Measurements from ENCODE around the gene SLC25A21.
"Not testable (repeated sequence)": the region's sequence is repeated elsewhere in the genome, so short reads cannot be mapped to it uniquely, and the experiment has no call there.

The SLC25A21 gene

DNA sequence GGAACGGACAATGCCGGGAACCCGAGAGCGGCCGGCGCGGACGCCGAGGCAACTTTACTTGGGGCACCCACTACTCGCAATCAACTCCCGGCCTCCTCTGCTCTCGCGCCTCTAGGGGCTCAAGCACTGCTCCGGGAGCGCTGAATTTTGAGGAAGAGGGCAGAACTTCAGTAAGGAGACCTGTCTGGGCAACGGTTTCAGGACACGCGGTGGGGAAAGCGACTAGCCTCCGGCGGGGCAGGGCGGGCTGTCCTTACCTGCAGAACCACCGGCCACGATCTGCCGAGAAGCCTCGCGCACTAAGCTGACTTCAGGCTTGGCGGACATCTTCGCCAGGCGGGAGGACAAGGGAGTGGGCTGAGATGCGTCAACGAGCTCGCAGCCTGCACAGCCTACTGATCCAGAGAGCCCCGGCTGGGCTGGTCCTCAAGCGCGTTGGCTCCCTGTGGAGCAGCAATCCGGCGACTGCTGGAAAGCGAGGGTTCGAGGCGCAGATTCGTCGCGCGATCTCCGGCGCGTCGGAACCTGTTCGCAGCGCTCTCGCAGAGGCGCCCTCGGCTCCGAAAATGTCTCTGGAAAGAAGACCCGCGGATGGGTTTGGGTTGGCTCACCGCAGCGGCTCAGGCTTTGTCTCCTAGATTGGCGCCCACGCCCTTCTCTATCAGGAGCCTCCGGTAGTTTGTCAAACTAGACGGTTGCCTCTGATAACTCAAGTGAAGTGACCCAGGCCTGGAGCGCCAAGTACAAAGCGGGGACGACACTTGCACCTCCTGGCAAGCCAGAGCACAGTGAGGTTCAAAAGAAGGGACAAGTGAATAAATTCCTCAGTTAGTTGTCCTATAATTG is at the start of gene SLC25A21:
Gene SLC25A21 (minus strand): TSS at position 583 of the 846 bp plus-strand sequence.
- DNase-seq (ENCODE audit: low read depth in 2 of 2): no peak

DNA sequence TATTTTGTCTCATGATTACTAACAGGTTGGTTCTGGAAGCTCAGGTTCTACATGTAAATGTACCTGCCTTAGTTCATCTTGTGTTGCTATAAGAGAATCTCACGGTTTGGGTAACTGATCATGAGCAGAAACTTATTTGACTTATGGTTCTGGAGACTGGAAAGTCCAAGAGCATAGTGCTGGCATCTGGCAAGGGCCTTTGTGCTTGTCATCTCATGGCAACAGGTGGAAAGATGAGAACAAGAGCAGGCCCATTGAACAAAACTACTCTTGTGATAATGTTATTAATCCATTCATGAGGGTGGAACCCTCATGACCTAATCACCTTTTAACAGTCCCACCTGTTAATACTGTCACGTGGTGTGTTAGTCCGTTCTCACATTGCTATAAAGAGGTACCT is 48.7 kb upstream of the SLC25A21 start:
- DNase-seq (ENCODE audit: low read depth in 2 of 2): no peak

DNA sequence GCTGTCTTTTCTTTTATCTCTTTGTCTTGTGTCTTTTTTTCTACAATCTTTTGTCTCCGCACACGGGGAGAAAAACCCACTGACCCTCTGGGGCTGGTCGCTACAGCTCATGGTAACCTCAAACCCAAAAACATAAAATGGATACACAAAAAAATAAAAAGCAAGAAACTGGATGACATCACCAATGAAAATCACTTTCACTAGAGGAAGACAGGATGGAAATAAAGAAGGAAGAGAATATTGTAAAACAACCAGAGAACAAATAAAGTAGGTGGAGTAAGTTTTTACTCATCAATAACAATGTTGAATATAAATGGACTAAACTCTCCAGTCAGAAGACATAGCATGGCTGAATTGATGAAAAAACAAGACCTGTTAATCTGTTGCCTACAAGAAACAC is 42.9 kb upstream of the SLC25A21 start:
- no peak for DNase-seq (ENCODE audit: low read depth in 2 of 2)

DNA sequence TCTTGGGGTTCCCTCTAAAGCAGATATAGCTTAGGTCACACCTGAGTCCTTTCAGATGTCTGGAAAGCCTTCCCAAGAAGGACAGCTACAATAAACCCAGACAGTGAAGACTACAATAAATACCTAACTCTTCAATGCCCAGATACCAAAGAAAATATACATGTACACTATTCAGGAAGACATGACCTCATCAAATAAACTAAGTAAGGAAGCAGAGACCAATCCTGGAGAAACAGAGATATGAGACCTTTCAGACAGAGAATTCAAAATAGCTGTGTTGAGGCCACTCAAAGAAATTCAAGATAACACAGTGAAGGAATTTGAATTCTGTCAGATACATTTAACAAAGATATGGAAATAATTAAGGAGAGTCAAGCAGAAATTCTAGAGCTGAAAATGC is 40.6 kb upstream of the SLC25A21 start:
- no peak for DNase-seq (ENCODE audit: low read depth in 2 of 2)

DNA sequence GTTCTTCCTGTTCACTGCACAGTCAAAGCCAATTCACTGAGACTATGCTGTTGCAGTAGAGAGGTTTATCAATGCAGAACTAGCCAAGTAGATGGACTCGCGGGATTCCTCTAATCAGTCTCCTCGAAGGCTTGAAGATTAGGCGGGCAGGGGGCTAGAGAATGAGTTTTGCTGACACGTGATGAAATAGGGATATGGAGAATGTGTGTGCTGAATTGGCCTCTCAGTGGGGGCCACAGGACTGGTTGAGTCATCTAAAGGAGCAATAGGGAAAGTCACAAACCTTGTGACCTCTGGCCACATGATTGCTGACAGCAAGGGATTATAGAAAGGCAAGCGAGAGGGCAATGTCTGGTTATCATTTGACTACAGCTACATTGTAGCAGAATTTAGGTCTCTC is 38.0 kb upstream of the SLC25A21 start:
- no peak for DNase-seq (ENCODE audit: low read depth in 2 of 2)

DNA sequence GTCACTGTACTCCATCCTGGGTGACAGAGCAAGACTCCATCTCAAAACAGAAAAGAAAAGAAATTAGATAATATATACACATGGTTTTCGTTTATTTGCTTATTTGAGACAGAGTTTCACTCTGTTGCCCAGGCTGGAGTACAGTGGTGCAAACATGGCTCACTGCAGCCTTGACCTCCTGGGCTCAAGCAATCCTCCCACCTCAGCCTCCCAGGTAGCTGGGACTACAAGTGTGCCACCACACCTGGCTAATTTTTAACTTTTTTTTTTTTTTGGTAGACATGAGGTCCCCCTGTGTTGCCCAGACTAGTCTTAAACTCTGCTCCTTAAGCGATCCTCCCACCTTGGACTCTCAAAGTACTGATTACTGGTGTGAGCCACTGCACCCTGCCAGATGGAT is 37.2 kb upstream of the SLC25A21 start:
- not testable (repeated sequence) for DNase-seq (ENCODE audit: low read depth in 2 of 2)

DNA sequence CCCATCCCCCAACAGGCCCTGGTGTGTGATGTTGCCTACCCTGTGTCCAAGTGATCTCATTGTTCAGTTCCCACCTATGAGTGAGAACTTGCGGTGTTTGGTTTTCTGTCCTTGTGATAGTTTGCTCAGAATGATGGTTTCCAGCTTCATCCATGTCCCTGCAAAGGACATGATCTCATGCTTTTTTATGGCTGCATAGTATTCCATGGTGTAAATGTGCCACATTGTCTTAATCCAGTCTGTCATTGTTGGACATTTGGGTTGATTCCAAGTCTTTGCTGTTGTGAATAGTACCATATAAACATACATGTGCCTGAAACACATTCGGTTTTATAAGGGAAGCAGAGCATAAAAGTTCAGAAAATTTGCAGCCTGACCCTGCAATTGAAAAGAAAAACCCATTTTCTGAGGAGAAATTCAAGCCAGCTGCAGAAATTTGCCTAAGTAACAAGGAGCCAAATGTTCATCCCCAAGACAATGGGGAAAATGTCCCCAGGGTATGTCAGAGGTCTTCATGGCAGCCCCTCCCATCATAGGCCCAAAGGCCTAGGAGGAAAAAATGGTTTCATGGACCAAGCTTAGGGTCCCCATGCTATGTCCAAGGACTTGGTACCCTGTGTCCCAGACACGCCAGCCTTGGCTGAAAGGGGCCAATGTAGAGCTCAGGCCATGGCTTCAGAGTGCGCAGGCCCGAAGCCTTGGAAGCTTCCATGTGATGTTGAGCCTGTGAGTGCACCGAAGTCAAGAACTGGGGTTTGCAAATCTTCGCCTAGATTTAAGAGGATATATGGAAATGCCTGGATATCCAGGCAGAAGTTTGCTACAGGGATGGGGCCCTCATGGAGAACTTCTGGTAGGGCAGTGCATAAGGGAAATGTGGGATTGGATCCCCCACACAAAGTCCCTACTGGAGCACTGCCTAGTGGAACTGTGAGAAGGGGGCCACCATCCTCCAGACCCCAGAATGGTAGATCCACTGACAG is 33.5 kb upstream of the SLC25A21 start:
- DNase-seq (ENCODE audit: low read depth in 2 of 2): not testable (repeated sequence)

DNA sequence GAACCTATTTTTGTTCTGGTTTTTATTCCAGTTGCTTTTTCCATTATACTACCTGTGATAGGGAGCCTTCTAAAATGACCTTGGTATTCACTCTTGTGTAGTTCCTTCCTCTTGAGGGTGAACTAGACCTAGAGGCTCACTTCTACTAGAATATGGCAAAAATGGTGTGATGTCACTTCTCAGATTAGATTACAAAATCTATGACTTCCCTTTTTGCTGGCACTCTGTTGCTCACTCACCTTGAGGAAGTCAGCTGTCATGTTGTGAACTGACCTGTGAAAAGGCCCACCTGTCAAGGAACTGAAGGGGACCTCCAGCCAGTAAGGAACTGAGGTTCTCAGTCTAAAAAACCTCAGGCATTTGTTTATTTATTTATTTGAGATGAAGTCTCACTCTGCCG is 31.0 kb upstream of the SLC25A21 start:
- DNase-seq (ENCODE audit: low read depth in 2 of 2): no peak

DNA sequence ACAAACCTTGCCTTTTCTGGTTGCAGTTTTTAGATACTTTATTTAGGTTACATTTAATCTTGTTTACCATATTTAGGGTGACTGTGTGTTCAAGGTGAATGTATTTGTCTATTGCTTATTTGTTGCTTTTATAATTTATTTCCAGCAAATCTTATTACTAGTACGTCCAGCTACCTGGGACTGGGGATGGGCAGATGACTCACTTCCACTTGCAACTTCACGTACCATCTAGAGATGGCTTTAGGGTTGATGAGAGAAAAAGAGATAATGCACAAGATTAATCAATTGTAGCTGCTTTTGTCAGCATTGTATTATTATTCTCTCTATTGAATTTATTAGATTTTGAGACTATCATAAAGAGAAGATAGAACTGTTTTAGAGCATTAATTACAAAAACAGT is 30.4 kb upstream of the SLC25A21 start:
- DNase-seq (ENCODE audit: low read depth in 2 of 2): no peak

DNA sequence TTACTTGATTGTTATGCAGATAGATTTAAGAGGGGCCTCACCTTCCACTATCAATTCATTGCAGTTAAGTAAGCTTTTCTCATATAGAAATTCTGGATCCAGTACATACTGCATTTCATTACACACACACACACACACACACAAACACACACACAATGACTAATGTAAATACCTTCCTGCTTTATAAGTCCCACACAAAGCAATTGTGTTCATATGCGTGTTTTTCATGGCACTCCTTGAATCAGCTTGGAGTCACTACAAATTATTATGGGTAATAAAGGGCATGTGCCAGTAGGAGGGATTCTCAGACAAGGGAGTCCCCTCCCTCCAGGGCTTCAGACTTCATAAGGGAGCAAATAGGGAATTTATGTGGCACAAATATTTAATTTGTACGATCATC is 29.9 kb upstream of the SLC25A21 start:
- no peak for DNase-seq (ENCODE audit: low read depth in 2 of 2)

DNA sequence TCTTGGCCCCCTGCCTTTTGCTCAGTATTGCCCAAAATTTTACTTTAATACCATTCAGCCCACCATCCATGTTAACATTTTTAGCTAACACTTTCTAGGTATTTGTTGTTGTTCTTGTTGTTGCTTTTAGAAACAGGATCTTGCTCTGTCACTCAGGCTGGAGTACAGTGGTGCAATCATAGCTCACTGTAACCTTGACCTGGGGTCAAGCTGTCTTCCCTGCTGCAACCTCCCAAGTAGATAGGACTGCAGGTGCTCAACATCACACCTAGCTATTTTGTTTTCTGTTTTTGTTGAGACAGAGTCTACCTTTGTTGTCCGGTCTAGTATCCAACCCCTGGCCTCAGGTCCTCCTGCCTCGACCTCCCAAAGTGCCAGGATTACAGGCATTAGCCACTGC is 29.3 kb upstream of the SLC25A21 start:
- DNase-seq (ENCODE audit: low read depth in 2 of 2): no peak

DNA sequence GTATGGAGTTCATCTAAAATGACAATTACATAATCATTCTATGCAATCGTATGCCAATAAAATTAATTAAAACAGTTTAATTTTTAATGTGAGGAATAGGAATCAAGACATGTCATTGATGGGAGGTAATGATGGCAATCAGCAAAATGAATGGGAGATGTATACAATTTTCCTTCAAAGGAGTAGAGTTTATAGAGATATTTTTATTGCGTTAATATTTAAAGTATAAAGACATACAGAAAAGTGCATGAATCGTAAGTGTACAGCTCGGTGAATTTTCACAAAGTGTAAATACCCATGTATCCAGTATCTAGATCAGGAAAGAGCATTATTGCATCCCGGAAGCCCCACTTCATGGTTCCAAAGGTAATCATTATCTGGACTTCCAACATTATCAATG is 26.5 kb upstream of the SLC25A21 start:
- no peak for DNase-seq (ENCODE audit: low read depth in 2 of 2)

DNA sequence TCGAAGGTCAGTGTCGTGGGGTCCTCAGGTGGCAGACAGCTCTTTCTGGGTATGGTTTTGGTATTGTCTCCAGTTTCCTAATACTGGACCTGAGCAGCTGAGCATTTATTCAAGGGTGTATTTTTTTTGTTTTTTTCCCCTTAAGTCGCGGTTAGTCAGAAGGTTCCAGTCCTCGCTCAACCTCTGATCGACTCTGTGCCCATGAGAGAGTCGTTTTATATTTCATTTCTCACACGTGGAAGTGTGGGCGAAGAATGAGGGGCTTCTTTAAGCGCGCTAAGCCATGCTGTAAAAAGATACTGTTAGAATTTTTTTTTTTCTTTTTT is 25.8 kb upstream of the SLC25A21 start:
- DNase-seq (ENCODE audit: low read depth in 2 of 2): no peak

DNA sequence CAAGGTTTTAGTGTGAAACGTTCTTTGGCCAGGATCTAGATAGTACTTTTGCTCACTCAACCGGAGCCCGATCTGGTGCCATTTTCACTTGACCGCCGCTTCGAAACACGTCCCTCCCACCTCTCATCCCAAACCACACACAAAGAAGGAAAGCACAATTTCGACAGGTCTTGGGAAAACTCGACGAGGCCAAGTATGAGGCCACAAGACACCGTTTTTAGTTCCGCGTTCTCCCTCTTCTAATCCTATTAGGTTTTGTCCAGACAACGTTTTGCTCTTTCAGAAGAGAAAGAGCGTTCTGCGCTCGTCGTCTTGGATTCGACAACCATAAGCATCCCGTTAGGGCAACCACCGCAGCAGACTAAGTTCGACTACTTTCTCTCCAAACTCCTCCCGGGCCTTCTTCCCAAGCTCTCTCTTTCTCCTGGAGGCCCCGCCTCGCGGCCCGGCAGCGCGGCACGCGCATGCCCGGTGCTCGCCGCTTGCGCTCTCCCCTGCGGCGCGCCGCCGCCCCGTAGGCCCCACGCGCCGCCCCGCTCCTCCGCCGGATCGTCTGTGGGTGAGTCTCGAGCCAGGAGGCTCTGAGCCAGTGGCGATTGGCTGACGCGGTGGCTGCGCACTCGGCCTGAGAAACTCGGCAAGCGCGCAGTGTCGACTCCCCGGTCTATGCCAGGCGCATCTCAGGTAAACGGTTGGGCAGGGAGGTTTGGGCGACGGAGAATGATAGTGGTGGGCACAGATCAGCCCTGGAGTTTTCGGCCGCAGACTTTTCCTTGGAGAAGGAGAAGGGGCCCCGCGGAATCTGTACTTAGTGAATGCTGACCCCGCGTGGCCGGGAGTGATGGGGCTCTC is 25.2 kb upstream of the SLC25A21 start, which contains the start of gene MIPOL1:
Gene MIPOL1 (plus strand): TSS at position 517 of the 852 bp plus-strand sequence. CDS start 49,952 bp downstream, outside the sequence.
- no peak for DNase-seq (ENCODE audit: low read depth in 2 of 2)

DNA sequence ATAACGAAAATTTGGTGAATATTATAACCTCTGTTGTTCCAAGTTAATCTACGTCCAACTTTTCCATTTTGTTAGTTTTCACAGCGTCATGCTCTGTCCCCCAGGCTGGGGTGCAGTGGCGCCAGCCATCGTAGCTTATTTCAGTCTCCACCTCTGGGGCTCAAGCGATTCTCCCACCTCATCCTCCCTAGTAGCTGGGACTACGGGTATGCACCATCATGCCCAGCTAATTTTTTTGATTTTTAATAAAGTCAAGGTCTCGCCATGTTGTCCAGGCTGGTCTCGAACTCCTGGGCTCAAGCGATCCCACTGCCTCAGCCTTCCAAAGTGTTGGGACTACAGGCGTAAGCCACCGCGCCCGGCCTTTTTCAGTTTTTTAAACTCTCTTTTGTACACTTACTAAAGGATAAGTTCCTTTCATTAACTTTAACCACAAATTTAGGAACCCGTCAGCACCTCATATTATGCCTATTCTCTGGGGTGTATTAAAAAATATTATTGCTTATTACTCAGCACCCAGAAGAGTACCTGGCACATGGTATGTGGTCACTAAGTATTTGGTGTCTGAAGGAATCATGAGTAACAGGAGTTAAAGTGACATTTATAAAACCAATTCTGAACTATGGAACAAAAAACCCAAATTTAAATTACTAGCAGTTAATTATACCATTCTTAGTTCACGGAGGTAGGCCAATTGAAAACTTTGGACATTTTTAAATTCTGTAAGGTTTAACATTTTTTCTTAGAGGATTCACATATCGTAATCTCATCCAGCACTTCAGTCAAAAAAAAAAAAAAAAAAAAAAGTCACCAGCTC is 24.4 kb upstream of the SLC25A21 start:
- DNase-seq (ENCODE audit: low read depth in 2 of 2): no peak

DNA sequence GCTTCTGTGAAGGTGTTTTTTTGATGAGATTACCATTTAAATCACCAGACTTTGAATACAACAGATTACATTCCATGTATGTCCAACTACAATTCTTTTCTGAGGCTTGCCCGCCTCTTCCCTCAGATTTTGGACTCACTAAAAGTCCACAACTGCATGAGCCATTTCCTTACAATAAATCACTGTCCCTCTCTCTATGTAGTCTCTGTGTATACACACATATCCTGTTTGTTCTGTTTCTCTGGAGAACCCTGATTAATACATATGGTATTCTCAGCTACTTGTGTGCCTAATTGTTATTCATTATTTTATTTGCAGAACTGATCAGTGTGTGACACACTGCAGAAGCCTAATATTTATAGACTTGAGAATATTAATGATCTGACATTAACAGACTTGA is 22.9 kb upstream of the SLC25A21 start:
- DNase-seq (ENCODE audit: low read depth in 2 of 2): no peak

DNA sequence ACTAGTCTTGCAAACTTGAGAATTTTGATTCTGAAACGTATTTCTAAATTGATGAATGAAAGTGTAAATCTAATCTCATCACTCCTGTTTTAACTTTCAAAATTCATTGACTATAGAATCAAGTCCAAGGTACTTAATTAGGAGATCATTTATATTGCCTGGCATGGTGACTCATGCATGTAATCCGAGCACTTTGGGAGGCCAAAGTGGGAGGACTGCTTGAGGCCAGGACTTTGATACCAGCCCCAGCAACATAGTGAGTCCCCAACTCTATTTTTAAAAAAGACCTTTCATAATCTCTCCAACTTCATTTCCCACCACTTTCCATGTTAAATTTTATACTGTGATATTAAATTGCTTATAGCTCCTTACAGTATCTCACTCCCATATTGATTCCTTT is 22.3 kb upstream of the SLC25A21 start:
- DNase-seq (ENCODE audit: low read depth in 2 of 2): no peak

DNA sequence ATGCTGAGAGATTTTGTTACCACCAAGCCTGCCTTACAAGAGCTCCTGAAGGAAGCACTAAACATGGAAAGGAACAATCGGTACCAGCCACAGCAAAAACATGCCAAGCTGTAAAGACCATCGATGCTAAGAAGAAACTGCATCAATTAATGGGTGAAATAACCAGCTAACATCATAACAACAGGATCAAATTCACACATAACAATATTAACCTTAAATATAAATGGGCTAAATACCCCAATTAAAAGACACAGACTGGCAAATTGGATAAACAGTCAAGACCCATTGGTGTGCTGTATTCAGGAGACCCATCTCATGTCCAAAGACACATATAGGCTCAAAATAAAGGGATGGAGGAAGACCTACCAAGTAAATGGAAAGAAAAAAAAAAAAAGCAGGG is 17.3 kb upstream of the SLC25A21 start:
- DNase-seq (ENCODE audit: low read depth in 2 of 2): not testable (repeated sequence)

DNA sequence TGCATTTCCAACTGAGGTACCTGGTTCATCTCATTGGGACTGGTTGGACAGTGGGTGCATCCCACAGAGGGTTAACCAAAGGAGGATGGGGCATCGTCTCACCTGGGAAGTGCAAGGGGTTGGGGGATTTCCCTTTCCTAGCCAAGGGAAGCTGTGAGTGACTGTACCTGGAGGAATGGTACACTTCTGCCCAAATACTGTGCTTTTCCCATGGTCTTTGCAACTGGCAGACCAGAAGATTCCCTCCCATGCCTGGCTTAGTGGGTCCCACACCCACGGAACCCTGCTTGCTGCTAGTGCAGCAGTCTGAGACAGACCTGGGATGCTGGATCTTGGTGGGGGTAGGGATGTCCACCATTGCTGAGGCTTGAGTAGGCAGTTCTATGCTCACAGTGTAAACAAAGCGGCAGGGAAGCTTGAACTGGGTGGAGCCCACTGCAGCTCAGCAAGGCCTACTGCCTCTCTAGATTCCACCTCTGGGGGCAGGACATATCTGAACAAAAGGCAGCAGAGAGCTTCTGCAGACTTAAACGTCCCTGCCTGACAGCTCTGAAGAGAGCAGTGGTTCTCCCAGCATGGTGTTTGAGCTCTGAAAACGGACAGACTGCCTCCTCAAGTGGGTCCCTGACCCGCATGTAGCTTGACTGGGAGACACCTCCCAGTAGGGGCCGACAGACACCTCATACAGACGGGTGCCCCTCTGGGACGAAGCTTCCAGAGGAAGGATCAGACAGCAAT is 15.6 kb upstream of the SLC25A21 start:
- not testable (repeated sequence) for DNase-seq (ENCODE audit: low read depth in 2 of 2)

DNA sequence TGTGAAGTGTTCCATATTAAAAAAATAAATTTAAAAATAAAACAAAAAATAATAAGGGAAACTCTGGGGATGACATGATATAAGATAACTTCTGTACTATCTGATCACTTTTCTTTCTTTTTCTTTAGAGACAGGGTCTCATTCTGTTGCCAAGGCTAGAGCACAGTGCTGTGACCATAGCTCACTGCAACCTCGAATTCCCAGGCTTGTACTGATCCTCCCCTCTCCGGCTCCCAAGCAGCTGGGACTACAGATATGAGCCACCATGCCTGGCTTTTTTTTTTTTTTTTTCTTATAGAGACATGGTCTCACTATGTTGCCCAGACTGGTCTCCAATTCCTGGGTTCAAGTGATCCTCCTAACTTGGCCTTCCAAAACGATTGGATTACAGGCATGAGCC is 14.9 kb upstream of the SLC25A21 start:
- DNase-seq (ENCODE audit: low read depth in 2 of 2): no peak

Measured in stimulated activated CD8-positive, alpha-beta memory T cell treated with anti-CD3 and anti-CD28 coated beads, Interleukin-7, amount 100 ng/mL, for 4 hours (primary cell).